Gastrocnemius medialis (tissue), 4 donors: ENCODE results near the gene UBE2G2. TPM values are rescaled to one million over a fixed set of nuclear protein-coding genes. Genes with fewer than 3 reads are reported as not detected.

ENCODE experiments used
- ATAC-seq, 2 donors: fragments of 150-250 bp; one replicate each; pipeline ENCODE4 v1.9.1; 2016
- DNase-seq, 2 donors: peaks; one replicate each; pipeline ENCODE4 v3.0.0-alpha.2; 2019
- H3K27ac ChIP-seq, 4 donors: fragments of 200-600 bp; sonication (generic); 1 replicate in 1 of 4; 2 replicates in 3 of 4; pipeline ENCODE4 v1.5.1; 2016 to 2018; ENCODE audit warnings: mild to moderate bottlenecking in 2 of 4, moderate library complexity in 1 of 4
- H3K27me3 ChIP-seq, 3 donors: fragments of 200-600 bp; sonication (generic) in 2 of 3; 1 replicate in 1 of 3; 2 replicates in 2 of 3; pipeline versions ENCODE4 v1.5.1 to v1.6.0; 2016 to 2019; ENCODE audit warnings: mild to moderate bottlenecking in 1 of 3, moderate library complexity in 1 of 3
- H3K36me3 ChIP-seq, 2 donors: fragments of 200-600 bp; sonication (generic) in 1 of 2; one replicate each; pipeline ENCODE4 v1.5.1; 2017 to 2018
- H3K4me1 ChIP-seq, 2 donors: fragments of 200-600 bp; sonication (generic) in 1 of 2; one replicate each; pipeline ENCODE4 v1.5.1; 2016 to 2017; ENCODE audit warnings: mild to moderate bottlenecking in 2 of 2
- H3K4me3 ChIP-seq, 4 donors: fragments of 200-600 bp; sonication (generic) in 3 of 4; 1 replicate in 1 of 4; 2 replicates in 3 of 4; pipeline ENCODE4 v1.5.1; 2016 to 2019; ENCODE audit warnings: mild to moderate bottlenecking in 2 of 4
- H3K9me3 ChIP-seq, 3 donors: fragments of 200-600 bp; sonication (generic) in 2 of 3; 1 replicate in 1 of 3; 2 replicates in 2 of 3; pipeline ENCODE4 v1.5.1; 2016 to 2019
- POLR2A ChIP-seq, 2 donors: fragments of 450-650 bp; IDR thresholded peaks; one replicate each; pipeline ENCODE4 v1.6.1; 2017; ENCODE audit warnings: antibody characterized with exemption in 2 of 2, mild to moderate bottlenecking in 2 of 2, moderate library complexity in 2 of 2
- in situ Hi-C, 4 donors: fragments of 200-750 bp; cut with MboI; loops; one replicate each; pipeline versions ENCODE4 v1.15.0 to v1.8.0; 2017; ENCODE audit warnings: low sequenced_read_pairs in 4 of 4
- intact Hi-C: fragments of 100-400 bp; cut with DNase I; formaldehyde crosslinking; loops from one replicate; pipeline ENCODE4 v1.15.1; 2023; ENCODE audit warnings: low total_unique reads
- total RNA-seq, 4 donors: library from RNA; depleted of rRNA; stranded (reverse); fragments of >200 nt; gene quantifications; one replicate each; pipeline versions ENCODE4 v1.1.0 to v1.2.3, GENCODE V29; 2016
- TF ChIP-seq, protein P1 (sequence below), 5 experiments: fragments of 450-650 bp in 3 of 5; fragments of 200-600 bp in 2 of 5; sonication (generic) in 2 of 5; IDR thresholded peaks in 4 of 5; conservative IDR thresholded peaks in 1 of 5; 1 replicate in 4 of 5; 2 replicates in 1 of 5; pipeline ENCODE4 v1.5.1; 2016 to 2019; ENCODE audit warnings: antibody characterized with exemption in 5 of 5, mild to moderate bottlenecking in 3 of 5, moderate library complexity in 3 of 5

Gene UBE2G2
- total RNA-seq, 4 donors from 2014 or later: 64.2 to 83.8 (median 73.3) TPM

DNA sequence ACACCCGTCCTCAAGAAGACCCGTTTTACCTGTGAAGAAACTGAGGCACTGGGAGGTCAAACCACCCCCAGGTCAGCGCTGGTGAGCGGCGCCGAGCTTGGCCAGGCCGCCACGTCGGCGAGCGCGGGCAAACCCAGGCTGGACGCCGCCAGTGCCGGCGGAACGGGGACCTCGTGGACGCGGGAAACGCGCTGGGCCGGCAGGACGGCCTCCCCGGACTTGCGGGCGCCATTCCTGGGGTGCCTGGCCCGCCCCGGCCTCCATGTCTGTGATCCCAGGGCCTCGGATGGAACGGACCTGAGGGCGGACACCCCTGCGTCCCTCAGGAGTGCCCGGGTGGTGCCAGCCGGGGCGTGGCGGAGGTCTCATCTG, 17.0 kb upstream of the UBE2G2 start:
- no peak for DNase-seq
- Histone ChIP-seq H3K27me3 (no peaks in the 10 kb centered on the region), H3K36me3 (peaks cover 0 to 2% of the 10 kb centered on the region in 2 donors), H3K9me3 (peaks cover 0 to 3% (median 0%) of the 10 kb centered on the region in 3 donors), H3K4me1 (peaks cover 9 to 22% of the 10 kb centered on the region in 2 donors), H3K4me3 (peak overlapping the region; percentile 64 to 90 (median 74)), H3K27ac (peak overlapping the region; percentile 78 to 91 (median 90))
- in situ Hi-C loops: no loop called here
- intact Hi-C loops: loop anchor here (1.0 to 5.0 kb wide), 3 partner anchors 39 to 481 kb away; partner anchors contain the start of gene CFAP410
- TF ChIP-seq, protein P1, sequence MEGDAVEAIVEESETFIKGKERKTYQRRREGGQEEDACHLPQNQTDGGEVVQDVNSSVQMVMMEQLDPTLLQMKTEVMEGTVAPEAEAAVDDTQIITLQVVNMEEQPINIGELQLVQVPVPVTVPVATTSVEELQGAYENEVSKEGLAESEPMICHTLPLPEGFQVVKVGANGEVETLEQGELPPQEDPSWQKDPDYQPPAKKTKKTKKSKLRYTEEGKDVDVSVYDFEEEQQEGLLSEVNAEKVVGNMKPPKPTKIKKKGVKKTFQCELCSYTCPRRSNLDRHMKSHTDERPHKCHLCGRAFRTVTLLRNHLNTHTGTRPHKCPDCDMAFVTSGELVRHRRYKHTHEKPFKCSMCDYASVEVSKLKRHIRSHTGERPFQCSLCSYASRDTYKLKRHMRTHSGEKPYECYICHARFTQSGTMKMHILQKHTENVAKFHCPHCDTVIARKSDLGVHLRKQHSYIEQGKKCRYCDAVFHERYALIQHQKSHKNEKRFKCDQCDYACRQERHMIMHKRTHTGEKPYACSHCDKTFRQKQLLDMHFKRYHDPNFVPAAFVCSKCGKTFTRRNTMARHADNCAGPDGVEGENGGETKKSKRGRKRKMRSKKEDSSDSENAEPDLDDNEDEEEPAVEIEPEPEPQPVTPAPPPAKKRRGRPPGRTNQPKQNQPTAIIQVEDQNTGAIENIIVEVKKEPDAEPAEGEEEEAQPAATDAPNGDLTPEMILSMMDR (IDR thresholded peaks at IDR 0.05 in 4 of 5, conservative IDR thresholded peaks at IDR 0.05 in 1 of 5): no peak
- TF ChIP-seq POLR2A (IDR thresholded peaks at IDR 0.05): no peak
- ATAC-seq: no peak

DNA sequence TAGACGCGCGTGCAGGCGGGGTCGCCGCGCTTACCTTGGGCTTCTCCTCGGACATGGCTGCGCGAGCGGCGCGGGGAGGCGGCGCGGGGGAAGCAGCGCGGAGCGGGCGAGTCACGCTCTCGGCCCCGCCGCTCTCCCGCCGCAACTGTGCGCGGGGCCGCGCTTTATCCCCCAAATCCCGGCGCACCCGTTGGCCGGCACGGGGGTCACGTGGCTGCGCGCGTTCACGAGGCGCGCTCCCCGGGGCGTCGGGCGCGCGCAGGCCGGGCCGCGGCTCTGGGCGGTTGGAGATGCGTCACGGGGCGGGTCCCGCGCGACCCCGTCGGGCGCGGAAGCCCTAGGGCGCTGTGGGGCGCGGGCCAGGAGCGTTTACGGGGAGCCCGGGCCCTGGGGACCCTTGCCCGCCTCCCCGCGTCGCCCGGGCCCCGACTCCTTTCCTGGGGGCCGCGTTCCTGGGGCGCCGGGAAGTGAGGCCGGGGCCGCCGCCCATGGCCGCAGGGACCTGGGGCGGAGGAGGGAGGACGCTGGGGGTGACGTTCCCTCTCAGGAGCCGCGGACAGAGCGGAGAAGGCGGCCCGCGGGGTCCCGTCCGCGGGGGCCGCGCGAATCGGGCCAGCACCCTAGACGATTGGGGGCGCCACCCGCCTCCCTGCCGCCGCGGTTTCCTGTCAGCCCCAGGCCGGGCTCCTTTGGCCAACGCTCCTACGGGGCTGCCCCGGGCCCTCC, 16.5 kb upstream of the UBE2G2 start, which contains the start of gene SUMO3:
TSS of gene SUMO3 (minus strand) at position 149 of the 726 bp plus-strand sequence. CDS start at position 55, 94 bp downstream.
- peak; percentile 92 to 98 for TF ChIP-seq POLR2A (IDR thresholded peaks at IDR 0.05)
- TF ChIP-seq, protein P1 (IDR thresholded peaks at IDR 0.05 in 4 of 5, conservative IDR thresholded peaks at IDR 0.05 in 1 of 5): peak in 2 of 5 experiments; percentile 10 to 15
- Histone ChIP-seq H3K4me1 (peaks cover 9 to 22% of the 10 kb centered on the region in 2 donors), H3K9me3 (peaks cover 0 to 3% (median 0%) of the 10 kb centered on the region in 3 donors), H3K36me3 (peaks cover 0 to 7% of the 10 kb centered on the region in 2 donors), H3K27ac (peak within 1 kb of the TSS; percentile 78 to 91 (median 90)), H3K4me3 (peak within 1 kb of the TSS; percentile 64 to 90 (median 74)), H3K27me3 (no peaks in the 10 kb centered on the region)
- ATAC-seq (peak; percentile 81 to 84), DNase-seq (peak; percentile 51 to 82)
- in situ Hi-C loops: no loop called here
- intact Hi-C loops: loop anchor here (1.0 to 5.0 kb wide), 4 partner anchors 16 to 481 kb away; partner anchors contain the start of gene CFAP410

DNA sequence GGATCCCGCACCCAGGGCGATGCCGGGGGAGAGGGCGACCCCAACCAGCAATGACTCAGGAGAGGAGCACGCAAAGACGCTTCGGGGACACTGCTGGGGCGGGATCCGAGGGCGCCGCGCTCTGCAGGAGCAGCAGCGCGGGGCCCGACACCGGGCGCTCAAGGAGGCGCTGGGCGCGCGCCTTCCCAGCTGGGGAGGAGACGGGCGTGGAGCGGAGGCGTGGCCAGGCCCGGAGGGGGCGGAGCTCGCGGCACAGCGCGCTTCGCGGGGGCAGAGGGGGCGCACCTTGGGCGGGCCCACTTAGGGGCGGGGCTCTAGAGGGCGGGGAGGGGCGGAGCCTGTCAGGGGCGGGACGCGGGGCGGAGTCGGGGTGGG, 15.9 kb upstream of the UBE2G2 start:
- Histone ChIP-seq H3K4me1 (peaks cover 9 to 22% of the 10 kb centered on the region in 2 donors), H3K36me3 (peaks cover 0 to 10% of the 10 kb centered on the region in 2 donors), H3K27me3 (no peaks in the 10 kb centered on the region), H3K4me3 (peak overlapping the region; percentile 62 to 90 (median 74)), H3K9me3 (no peaks in the 10 kb centered on the region), H3K27ac (peak overlapping the region; percentile 78 to 91 (median 90))
- in situ Hi-C loops: no loop called here
- DNase-seq (peak; percentile 85 to 87), ATAC-seq (peak; percentile 77 to 78)
- TF ChIP-seq POLR2A (IDR thresholded peaks at IDR 0.05): no peak
- TF ChIP-seq, protein P1 (IDR thresholded peaks at IDR 0.05 in 4 of 5, conservative IDR thresholded peaks at IDR 0.05 in 1 of 5): no peak
- intact Hi-C loops: loop anchor here (1.0 to 5.0 kb wide), 3 partner anchors 15 to 480 kb away; partner anchors contain the start of gene CFAP410

DNA sequence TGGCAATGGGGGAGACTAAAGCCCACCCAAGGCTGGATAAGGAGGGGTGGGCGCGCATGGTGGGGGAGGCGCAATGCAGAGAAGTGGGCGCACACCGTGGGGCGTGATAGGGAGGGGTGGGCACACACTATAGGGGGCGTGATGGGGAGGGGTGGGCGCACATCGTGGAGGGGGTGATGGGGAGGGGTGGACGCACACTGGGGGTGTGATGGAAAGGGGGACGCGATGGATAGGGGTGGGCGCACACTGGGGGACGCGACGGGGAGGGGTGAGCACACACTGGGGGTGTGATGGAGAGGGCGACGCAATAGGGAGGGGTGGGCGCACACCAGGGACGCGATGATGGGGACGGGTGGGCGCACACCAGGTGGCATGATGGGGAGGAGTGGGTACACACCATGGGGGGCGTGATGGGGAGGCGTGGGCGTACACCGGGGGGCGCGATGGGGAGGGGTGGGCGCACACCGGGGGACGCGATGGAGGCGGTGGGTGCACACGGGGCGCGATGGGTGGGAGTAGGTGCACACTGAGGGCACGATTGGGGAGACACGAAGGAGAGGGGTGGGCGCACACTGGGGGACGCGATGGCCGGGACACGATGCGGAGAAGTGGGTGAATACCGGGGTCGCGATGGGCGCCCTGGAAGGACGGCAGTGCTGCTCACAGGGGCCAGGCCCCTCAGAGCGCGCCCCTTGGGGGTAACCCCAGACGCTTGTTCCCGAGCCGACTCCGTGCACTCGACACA, 15.3 kb upstream of the UBE2G2 start:
- TF ChIP-seq, protein P1 (IDR thresholded peaks at IDR 0.05 in 4 of 5, conservative IDR thresholded peaks at IDR 0.05 in 1 of 5): no peak
- TF ChIP-seq POLR2A (IDR thresholded peaks at IDR 0.05): no peak
- Histone ChIP-seq H3K36me3 (peaks cover 0 to 10% of the 10 kb centered on the region in 2 donors), H3K27me3 (no peaks in the 10 kb centered on the region), H3K27ac (peak overlapping the region; percentile 22 to 91 (median 72)), H3K4me1 (peaks cover 9 to 22% of the 10 kb centered on the region in 2 donors), H3K4me3 (peak overlapping the region; percentile 62 to 90 (median 74)), H3K9me3 (no peaks in the 10 kb centered on the region)
- in situ Hi-C loops: no loop called here
- DNase-seq: peak in 1 of 2 donors; percentile 29
- intact Hi-C loops: loop anchor here (1.0 to 5.0 kb wide), 3 partner anchors 15 to 480 kb away; partner anchors contain the start of gene CFAP410
- no peak for ATAC-seq
